Epithelial cell of esophagus (primary cell): ENCODE results near the gene NKX6-1.

Experiments used
- DNase-seq: peaks from one replicate; pipeline ENCODE4 v3.0.0; 2010; ENCODE audit warnings: low read depth
- H3K4me3 ChIP-seq: 2 replicates; pipeline ENCODE4 v1.5.1; 2011; ENCODE audit warnings: mild to moderate bottlenecking, low read length, control low read depth
- CTCF ChIP-seq: IDR thresholded peaks from 2 replicates; pipeline ENCODE4 v1.5.1; 2011; ENCODE audit warnings: low read depth, mild to moderate bottlenecking, low read length, control low read depth, inconsistent platforms; ENCODE audit not compliant: insufficient read depth; ENCODE audit errors: missing control alignments

Gene NKX6-1

GRCh38 chr4:84442778-84443177 is 56.3 kb downstream of the NKX6-1 start:
- TF ChIP-seq CTCF: no peak
- DNase-seq: no peak
- H3K4me3 ChIP-seq: no peak overlapping the region
